HG03095 (cell line): ENCODE results near the gene GGTLC3.
"Not testable (repeated sequence)": the region's sequence is repeated elsewhere in the genome, so short reads cannot be mapped to it uniquely, and the experiment has no call there.

Experiments used
- ATAC-seq: cut with Tn5 transposase; IDR thresholded peaks from one replicate; pipeline ENCODE4 v1.9.1; 2021; ENCODE audit warnings: moderate library complexity; ENCODE audit not compliant: unreplicated experiment

Gene GGTLC3

DNA sequence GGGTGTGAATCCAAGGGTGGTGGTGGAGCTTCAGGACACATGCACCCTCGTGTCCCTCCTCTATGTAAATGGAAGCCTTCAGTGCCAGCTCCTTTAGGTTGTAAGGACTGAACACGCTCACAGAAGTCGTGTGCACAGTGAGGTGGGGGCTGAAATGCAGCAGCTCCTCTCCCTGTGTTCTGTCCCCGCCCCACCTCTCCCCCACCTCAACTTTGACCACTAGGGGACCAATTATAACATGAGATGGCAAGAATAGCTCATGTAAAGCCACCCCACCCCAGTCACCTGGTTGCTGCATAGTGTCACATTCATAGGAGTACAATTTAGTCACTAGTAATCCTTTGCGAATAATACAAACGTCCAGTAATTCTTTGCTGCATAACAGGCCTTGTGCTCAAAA is 4.8 kb upstream of the GGTLC3 start:
- not testable (repeated sequence) for ATAC-seq

DNA sequence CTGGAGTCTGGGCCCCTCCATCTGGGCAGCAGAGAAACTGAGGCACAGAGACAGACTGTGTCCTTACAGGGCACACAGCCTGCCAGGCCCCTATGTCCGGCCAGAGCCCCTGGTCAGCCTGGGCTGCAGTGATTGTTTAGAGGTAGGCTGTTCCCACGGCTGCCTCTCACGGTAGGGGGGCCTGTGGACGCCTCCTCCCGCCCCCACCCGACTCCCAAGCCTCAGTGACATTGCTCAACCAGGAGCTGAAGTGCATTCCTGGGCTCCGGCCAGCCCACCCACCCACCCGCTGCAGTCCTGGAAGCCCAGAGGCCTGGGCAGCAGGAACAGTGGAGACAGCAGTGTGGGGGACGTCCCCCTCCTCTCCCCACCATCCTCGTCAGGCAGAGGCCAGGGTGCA is 4.5 kb downstream of the GGTLC3 start:
- not testable (repeated sequence) for ATAC-seq

DNA sequence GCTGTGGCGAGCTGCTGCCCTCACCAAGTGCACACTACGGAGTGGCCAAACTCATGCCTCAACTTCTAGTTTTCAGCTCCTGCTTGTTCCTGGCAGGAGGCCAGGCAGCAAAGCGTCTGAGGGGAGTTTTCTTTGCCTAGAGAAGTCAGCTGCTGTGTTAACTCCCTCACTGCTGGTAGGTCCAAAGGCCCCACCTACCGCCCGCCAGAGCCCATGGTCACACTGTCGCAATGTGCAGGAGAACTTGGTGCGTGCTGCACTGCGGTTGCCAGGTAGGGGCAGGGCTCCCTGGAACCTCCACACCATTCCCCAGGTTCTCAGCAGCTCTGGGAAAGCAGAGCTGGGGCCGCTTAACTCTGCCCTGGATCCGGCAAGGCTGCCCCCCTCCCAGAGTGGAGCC is 5.6 kb downstream of the GGTLC3 start:
- not testable (repeated sequence) for ATAC-seq

DNA sequence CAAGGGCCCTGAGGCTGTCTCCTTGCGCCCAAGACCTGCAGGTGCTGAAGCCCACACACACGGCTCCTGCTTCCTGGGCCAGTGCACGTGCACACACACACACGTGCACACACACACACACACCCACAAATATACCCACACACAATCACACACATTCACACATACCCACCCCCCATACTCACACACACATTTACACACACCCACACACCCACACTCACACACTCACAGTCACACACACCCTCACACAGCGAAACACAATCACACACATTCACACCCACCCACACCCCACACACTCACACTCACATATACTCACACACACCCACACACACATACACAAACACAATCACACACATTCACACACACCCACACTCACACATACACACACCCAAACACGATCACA is 6.6 kb downstream of the GGTLC3 start:
- not testable (repeated sequence) for ATAC-seq

DNA sequence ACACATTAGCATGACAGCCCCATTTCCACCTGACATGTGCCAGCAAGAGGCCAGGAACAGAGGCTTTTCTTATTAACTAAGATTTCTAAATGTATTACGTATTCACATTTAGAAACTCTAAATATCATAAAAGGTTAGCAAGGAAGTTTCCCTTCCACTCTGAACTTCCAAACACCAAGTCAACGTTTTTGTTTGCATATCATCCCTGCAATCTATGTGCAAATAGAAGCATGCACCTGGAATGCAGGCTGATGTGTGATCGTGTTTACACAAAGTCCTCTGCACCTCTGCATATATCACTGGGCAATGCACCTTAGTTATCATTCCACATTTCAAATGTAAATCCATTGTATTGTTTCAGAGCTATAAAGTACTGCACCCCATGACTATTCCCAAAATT is 21.7 kb downstream of the GGTLC3 start:
- not testable (repeated sequence) for ATAC-seq
